GM18505 (cell line): ENCODE results near the gene ROBO2.

ENCODE experiments used
- ATAC-seq: cut with Tn5 transposase; IDR thresholded peaks from one replicate; pipeline ENCODE4 v1.9.1; 2021; ENCODE audit not compliant: unreplicated experiment
- POLR2A ChIP-seq: IDR thresholded peaks from 4 replicates; pipeline ENCODE4 v1.6.1; 2011; ENCODE audit warnings: borderline replicate concordance; ENCODE audit not compliant: insufficient read depth, insufficient read length; ENCODE audit errors: extremely low read depth

Gene ROBO2

DNA sequence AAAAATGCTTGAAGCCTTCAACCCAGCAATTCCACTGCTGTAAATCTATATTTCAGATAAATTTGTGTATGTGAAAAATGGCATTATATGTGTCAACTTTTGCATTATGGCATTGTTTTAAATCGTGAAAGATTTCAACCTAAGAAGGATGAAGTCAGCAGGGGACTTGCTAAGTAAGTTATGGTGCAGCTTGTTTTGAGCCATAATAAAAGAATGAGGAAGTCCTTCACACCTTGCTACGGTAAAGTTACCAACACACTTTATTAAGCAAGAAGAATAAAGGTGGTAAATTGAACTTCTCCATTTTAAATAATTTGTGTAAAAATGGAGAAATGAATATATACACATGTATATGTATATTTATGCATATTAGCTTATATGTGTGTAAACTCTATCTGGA lies 371.4 kb downstream of the ROBO2 start:
- no peak for TF ChIP-seq POLR2A
- ATAC-seq, result no peak

DNA sequence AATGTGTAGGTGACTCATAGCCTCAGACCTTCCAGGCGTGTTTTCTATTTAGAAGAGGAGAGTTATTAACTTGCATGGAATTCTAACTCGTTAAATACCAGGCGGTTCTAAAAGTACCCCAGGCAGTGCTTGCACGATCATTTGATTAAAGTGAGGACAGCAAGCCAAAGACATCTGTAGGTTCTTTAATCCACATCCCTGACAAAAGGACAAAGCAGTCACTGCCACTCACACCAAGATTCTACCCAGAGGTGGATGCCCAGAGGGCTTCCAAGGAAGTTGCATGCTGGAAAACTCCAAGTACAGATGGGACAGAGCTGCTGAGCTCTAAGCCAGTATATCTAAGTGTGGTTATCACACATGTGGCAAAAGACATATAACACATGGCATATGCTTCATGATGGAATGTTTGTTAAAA lies 372.1 kb downstream of the ROBO2 start:
- TF ChIP-seq POLR2A, result no peak
- ATAC-seq, result no peak

- ATAC-seq, result no peak
Observed at GRCh38 chr3:77412584-77412983, 372.7 kb downstream of the ROBO2 start.

DNA sequence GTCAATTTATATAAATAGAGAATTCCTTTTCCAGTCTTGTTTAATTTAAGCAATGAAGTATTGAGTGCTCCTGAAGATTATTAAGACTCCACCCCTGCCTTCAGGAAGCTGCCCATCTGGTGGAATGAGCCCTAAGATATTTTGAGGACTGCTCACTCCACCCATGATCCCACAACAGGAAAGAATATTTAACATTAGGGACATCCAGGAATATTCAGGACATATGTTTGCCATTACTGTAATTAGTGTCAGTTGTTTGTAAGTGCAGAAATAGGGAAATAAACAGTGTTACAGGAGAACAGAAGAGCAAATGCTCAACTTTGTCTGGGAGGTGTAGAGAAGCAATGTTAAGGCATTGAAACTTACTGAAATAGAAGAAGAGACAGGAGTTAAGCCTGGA lies 375.0 kb downstream of the ROBO2 start:
- TF ChIP-seq POLR2A, result no peak
- ATAC-seq, result no peak

More at GRCh38 chr3:77412584-77412983, 372.7 kb downstream of the ROBO2 start:
- no peak for TF ChIP-seq POLR2A

DNA sequence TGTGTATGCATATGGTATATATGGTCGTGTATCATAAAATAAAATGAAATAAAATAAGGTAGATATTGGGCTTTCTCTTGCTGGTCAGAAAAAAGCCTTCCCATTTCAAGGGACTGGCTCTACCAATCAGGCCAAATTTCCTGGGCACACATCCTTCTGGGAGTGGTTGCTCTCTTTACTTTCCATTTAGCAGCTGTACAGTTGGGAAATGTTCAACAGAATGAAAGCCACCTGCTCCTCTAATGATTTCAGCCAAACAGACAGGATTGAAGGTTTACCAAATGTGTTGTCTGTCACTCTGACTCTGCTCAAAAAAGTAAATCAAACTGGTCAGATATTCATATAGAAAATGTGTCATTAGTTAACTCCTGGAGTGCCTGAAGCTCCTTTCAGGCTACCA lies 380.4 kb downstream of the ROBO2 start:
- TF ChIP-seq POLR2A, result no peak
- ATAC-seq, result no peak

DNA sequence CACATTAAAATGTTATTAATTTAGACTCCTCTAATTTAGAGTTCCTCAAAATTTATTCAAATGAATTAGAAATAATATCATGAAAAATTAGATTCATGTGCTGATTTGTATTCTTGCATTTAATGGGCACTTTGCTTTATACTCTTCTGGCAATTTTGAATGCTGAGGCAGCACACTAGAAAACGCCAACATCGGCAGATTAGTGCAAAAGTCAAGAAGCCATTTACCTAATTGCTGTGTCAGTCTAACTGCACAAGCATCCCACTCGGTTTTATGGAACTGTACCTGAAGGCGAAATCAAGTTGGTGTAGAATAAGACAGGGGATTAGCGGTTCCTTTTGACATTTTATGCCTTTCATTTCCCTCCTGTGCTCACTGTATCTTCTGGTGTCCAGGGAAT lies 382.0 kb downstream of the ROBO2 start:
- TF ChIP-seq POLR2A, result no peak
- no peak for ATAC-seq

GRCh38 chr3:77426531-77426930 lies 386.6 kb downstream of the ROBO2 start:
- no peak for TF ChIP-seq POLR2A
- ATAC-seq, result no peak

- no peak for TF ChIP-seq POLR2A
- ATAC-seq, result no peak
Observed at GRCh38 chr3:77427528-77427927, 387.6 kb downstream of the ROBO2 start.

DNA sequence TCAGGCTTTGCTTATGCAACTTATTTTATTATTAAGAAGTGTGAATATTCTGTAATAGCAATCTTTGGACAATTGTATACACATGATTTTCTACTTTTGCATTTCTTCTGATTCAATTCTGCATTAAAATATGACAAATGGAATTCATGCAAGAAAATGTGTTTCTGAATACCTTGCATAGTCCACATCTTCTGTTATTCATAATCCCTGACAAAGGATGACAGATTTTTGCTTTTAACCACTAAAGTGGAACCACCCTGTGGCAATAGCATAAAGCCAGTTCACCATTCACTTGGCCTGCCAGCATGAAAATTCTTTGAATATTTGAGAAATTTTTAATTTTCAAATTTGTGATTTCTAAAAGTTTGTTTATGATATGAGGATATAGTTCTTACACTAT lies 397.0 kb downstream of the ROBO2 start:
- ATAC-seq, result no peak

GRCh38 chr3:77446084-77446483 lies 406.2 kb downstream of the ROBO2 start:
- no peak for TF ChIP-seq POLR2A
- no peak for ATAC-seq

More for the DNA sequence above, 397.0 kb downstream of the ROBO2 start:
- no peak for TF ChIP-seq POLR2A

- no peak for ATAC-seq
- no peak for TF ChIP-seq POLR2A
Observed at GRCh38 chr3:77446761-77447160, 406.9 kb downstream of the ROBO2 start.

GRCh38 chr3:77449459-77450350 lies 409.8 kb downstream of the ROBO2 start:
- TF ChIP-seq POLR2A, result no peak
- no peak for ATAC-seq

GRCh38 chr3:77456431-77456830 lies 416.5 kb downstream of the ROBO2 start:
- TF ChIP-seq POLR2A, result no peak
- ATAC-seq, result no peak

DNA sequence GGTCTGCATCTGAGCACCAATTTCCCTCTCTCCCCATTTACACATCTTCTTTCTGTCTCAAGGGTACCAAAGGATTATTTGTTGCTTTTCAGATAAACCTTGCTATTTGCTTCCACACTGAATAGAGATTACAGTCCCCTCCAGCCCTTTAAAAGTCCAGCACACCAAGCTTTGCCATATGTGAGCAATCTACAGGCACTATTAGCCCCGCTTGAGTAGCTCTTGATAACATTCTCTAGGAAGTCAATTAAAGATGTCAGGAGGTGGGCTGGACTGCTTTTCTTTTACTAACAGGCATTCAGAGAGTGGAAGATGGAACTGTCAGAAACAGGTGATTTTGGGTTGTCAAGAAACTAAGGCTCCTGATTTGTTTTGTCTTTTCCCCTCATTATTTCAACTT lies 417.0 kb downstream of the ROBO2 start:
- ATAC-seq, result no peak
- no peak for TF ChIP-seq POLR2A
